ENCODE results near the gene RIPOR3. TPM values are rescaled to one million over a fixed set of nuclear protein-coding genes. Genes with fewer than 3 reads are reported as not detected.
A peak's percentile ranks its signal among the peaks of the same experiment; 100 is the strongest.

Gene RIPOR3
- total and polyA plus RNA-seq, 11 donors, result 2.4 to 20.7 (median 4.9) TPM

GRCh38 chr20:50547964-50548363 is 143.4 kb downstream of the RIPOR3 start:
- WGBS, 4 donors, result 85 to 87% (median 86%) methylated on average over 6 of the region's 6 CpGs
- H3K36me3 ChIP-seq, result peaks cover 0 to 23% (median 6%) of the 10 kb centered on the region in 9 donors
- H3K4me3 ChIP-seq, result no peak overlapping the region
- H3K9me3 ChIP-seq, result no peaks in the 10 kb centered on the region
- H3K27ac ChIP-seq, result peak overlapping the region in 1 of 12 donors; percentile 83
- ATAC-seq (no peak), DNase-seq (no peak)
- TF ChIP-seq, protein P1, sequence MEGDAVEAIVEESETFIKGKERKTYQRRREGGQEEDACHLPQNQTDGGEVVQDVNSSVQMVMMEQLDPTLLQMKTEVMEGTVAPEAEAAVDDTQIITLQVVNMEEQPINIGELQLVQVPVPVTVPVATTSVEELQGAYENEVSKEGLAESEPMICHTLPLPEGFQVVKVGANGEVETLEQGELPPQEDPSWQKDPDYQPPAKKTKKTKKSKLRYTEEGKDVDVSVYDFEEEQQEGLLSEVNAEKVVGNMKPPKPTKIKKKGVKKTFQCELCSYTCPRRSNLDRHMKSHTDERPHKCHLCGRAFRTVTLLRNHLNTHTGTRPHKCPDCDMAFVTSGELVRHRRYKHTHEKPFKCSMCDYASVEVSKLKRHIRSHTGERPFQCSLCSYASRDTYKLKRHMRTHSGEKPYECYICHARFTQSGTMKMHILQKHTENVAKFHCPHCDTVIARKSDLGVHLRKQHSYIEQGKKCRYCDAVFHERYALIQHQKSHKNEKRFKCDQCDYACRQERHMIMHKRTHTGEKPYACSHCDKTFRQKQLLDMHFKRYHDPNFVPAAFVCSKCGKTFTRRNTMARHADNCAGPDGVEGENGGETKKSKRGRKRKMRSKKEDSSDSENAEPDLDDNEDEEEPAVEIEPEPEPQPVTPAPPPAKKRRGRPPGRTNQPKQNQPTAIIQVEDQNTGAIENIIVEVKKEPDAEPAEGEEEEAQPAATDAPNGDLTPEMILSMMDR (IDR thresholded peaks at IDR 0.05), result no peak
- no peak for TF ChIP-seq POLR2A (IDR thresholded peaks at IDR 0.05)
- H3K4me1 ChIP-seq, result peaks cover 0 to 84% (median 40%) of the 10 kb centered on the region in 12 donors
- intact Hi-C loops (cut with DNase I), result no loop called here
- H3K27me3 ChIP-seq, result no peaks in the 10 kb centered on the region

DNA sequence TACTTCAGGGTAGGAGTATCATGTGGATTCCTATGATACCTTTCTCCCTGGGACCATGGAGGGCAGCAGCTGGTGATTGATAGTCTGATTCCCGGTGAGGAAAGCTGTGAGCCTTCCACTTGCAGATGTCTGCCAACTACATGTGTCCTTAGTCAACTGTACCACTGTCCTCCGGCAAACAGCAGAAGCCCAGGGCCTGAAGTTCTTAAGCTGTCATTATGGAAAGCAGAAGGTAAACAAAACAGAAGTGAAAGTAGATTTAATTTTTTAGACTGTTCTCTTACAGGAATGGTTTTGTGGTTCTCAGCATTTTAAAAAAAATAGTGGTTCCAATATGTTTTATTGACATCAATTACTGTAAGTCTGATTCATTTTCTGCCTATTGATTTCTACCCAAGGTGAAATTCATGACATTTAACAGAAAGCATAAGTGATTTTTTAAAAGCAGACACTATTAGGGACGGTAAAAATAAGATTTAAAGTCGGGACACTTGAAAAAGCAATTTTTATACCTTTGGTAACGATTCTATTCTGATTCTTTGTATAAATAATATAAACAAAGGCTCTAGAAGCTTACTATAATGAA is 144.5 kb downstream of the RIPOR3 start:
- ATAC-seq (peak; percentile 44 to 72 (median 55)), DNase-seq (no peak)
- H3K27me3 ChIP-seq, result no peaks in the 10 kb centered on the region
- peaks cover 1 to 96% (median 51%) of the 10 kb centered on the region in 12 donors for H3K4me1 ChIP-seq
- intact Hi-C loops (cut with DNase I), result no loop called here
- H3K4me3 ChIP-seq, result peak overlapping the region in 1 of 12 donors; percentile 24
- H3K27ac ChIP-seq, result peak overlapping the region in 3 of 12 donors; percentile 19 to 83 (median 23)
- WGBS, 4 donors, result 69 to 74% (median 70%) methylated on average over 5 of the region's 5 CpGs
- TF ChIP-seq, protein P1 (IDR thresholded peaks at IDR 0.05), result no peak
- no peak for TF ChIP-seq POLR2A (IDR thresholded peaks at IDR 0.05)
- H3K9me3 ChIP-seq, result no peaks in the 10 kb centered on the region
- peaks cover 0 to 23% (median 6%) of the 10 kb centered on the region in 9 donors for H3K36me3 ChIP-seq

DNA sequence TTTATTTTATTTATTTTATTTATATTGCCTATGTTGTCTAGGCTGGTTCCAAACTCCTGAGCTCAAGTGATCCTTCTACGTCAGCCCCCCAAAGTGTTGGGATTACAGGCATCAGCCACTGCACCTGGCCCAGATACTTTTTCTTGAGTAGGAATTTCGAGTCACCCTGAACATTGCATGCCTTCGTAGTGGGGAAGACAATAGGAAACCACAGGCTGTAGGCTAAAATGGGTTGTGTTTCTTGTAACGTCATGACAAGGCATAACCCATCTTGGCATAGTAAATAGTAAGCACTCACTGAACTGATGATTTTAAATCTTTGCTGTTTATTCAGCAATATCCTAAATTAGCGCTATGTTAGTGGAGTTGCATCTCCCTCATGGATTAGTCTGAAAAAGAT is 146.2 kb downstream of the RIPOR3 start:
- no peak for DNase-seq
- Histone ChIP-seq H3K9me3 (no peaks in the 10 kb centered on the region), H3K27ac (peak overlapping the region in 1 of 12 donors; percentile 33), H3K4me3 (no peak overlapping the region), H3K4me1 (peaks cover 13 to 100% (median 59%) of the 10 kb centered on the region in 12 donors), H3K27me3 (no peaks in the 10 kb centered on the region), H3K36me3 (peaks cover 0 to 16% (median 6%) of the 10 kb centered on the region in 9 donors)
- WGBS, 4 donors, result 88 to 94% (median 91%) methylated on average over 5 of the region's 5 CpGs
- no peak for TF ChIP-seq POLR2A (IDR thresholded peaks at IDR 0.05)
- TF ChIP-seq, protein P1 (IDR thresholded peaks at IDR 0.05), result no peak
- intact Hi-C loops (cut with DNase I), result no loop called here
- no peak for ATAC-seq

DNA sequence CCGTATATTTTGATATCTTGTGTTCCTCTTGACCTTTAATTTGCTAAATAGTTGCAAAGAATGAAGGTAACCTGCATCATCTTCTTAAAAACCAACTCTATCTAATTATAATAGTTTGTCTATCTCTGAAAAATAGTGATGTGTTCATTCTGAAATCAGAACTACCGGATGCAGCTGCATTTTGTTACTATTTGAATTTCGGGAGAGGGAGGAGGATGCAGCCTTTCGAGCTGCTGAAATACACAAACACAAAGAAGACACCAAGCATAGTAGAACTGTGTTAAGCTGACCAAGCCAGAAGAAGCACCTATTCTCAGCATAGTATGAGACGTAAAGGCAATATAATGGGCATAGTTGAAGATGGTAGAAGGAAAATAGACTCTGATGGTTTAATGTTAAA is 148.0 kb downstream of the RIPOR3 start:
- Histone ChIP-seq H3K4me1 (peaks cover 13 to 97% (median 54%) of the 10 kb centered on the region in 12 donors), H3K27me3 (no peaks in the 10 kb centered on the region), H3K4me3 (no peak overlapping the region), H3K36me3 (peaks cover 0 to 1% (median under 1%) of the 10 kb centered on the region in 9 donors), H3K9me3 (no peaks in the 10 kb centered on the region), H3K27ac (peak overlapping the region in 2 of 12 donors; percentile 44 to 69)
- WGBS, 4 donors, result 46 to 60% (median 49%) methylated on average over 5 of the region's 5 CpGs
- intact Hi-C loops (cut with DNase I), result no loop called here
- ATAC-seq (no peak), DNase-seq (no peak)
- TF ChIP-seq POLR2A (IDR thresholded peaks at IDR 0.05), result no peak
- TF ChIP-seq, protein P1 (IDR thresholded peaks at IDR 0.05), result no peak
